Loucy (cell line): Measurements from ENCODE around the gene CDYL2.

Experiments
- H2AFZ ChIP-seq: fragments of 200-600 bp; sonication (generic); 2 replicates; pipeline ENCODE4 v1.6.0; 2016; ENCODE audit warnings: antibody characterized with exemption, mild to moderate bottlenecking, low read length, moderate library complexity
- H3F3A ChIP-seq: fragments of 200-600 bp; 2 replicates; pipeline ENCODE4 v1.6.0; 2016; ENCODE audit warnings: antibody characterized with exemption, low read depth, mild to moderate bottlenecking
- H3K27me3 ChIP-seq: fragments of 200-600 bp; sonication (generic); 2 replicates; pipeline ENCODE4 v1.6.1; 2014; ENCODE audit warnings: low read length, mild to moderate bottlenecking; ENCODE audit not compliant: insufficient read depth, poor library complexity, severe bottlenecking
- H3K36me3 ChIP-seq: fragments of 200-600 bp; sonication (generic); 2 replicates; pipeline ENCODE4 v1.6.1; 2016; ENCODE audit warnings: low read length; ENCODE audit not compliant: insufficient read depth
- H3K4me1 ChIP-seq: fragments of 200-600 bp; sonication (generic); 2 replicates; pipeline ENCODE4 v1.5.1; 2014; ENCODE audit warnings: low read length, mild to moderate bottlenecking; ENCODE audit not compliant: insufficient read depth, poor library complexity, severe bottlenecking
- H3K4me2 ChIP-seq: fragments of 200-600 bp; sonication (generic); 2 replicates; pipeline ENCODE4 v1.6.0; 2014; ENCODE audit warnings: antibody characterized with exemption, low read length, low read depth, mild to moderate bottlenecking; ENCODE audit not compliant: poor library complexity, severe bottlenecking
- H3K4me3 ChIP-seq: fragments of 200-600 bp; sonication (generic); 2 replicates; pipeline ENCODE4 v1.5.1; 2014; ENCODE audit warnings: low read length, mild to moderate bottlenecking, mixed read lengths; ENCODE audit not compliant: poor library complexity, severe bottlenecking
- H3K79me2 ChIP-seq: fragments of 200-600 bp; sonication (generic); 2 replicates; pipeline ENCODE4 v1.6.1; 2014; ENCODE audit warnings: low read length; ENCODE audit not compliant: insufficient read depth
- H3K9ac ChIP-seq: fragments of 200-600 bp; sonication (generic); 2 replicates; pipeline ENCODE4 v1.6.0; 2014; ENCODE audit warnings: mild to moderate bottlenecking, low read depth, low read length, moderate library complexity; ENCODE audit not compliant: poor library complexity, severe bottlenecking
- H3K9me2 ChIP-seq: fragments of 200-600 bp; sonication (generic); replicated peaks from 2 replicates; pipeline ENCODE4 v1.6.1; 2016; ENCODE audit warnings: low read depth, low read length, mixed read lengths
- H3K9me3 ChIP-seq: fragments of 200-600 bp; sonication (generic); 2 replicates; pipeline ENCODE4 v1.6.1; 2014; ENCODE audit warnings: mild to moderate bottlenecking, antibody characterized with exemption, low read length, low read depth; ENCODE audit not compliant: insufficient read depth
- H4K20me1 ChIP-seq: fragments of 200-600 bp; sonication (generic); 2 replicates; pipeline ENCODE4 v1.6.0; 2014; ENCODE audit warnings: antibody characterized with exemption, low read length, mild to moderate bottlenecking; ENCODE audit not compliant: insufficient read depth, poor library complexity, severe bottlenecking
- CTCF ChIP-seq: fragments of 200-600 bp; sonication (generic); conservative IDR thresholded peaks from 2 replicates; pipeline ENCODE4 v1.5.1; 2014; ENCODE audit warnings: mild to moderate bottlenecking, antibody characterized with exemption, low read length
- EZH2phosphoT487 ChIP-seq: fragments of 200-600 bp; IDR thresholded peaks from 2 replicates; pipeline ENCODE4 v1.6.1; 2018; ENCODE audit warnings: antibody characterized with exemption, mild to moderate bottlenecking, moderate library complexity, borderline replicate concordance

The CDYL2 gene

GRCh38 chr16:80751167-80751566 lies 53.2 kb downstream of the CDYL2 start:
- Histone ChIP-seq H3K9ac (peak overlapping the region; percentile 47), H3K4me2 (peak overlapping the region; percentile 62), H3K9me3 (no peaks in the 10 kb centered on the region), H3K27me3 (no peaks in the 10 kb centered on the region), H3K4me3 (peak overlapping the region; percentile 35), H3K4me1 (peaks cover 55% of the 10 kb centered on the region), H3K36me3 (no peaks in the 10 kb centered on the region), H4K20me1 (no peaks in the 10 kb centered on the region), H3K79me2 (peaks cover 81% of the 10 kb centered on the region), H3K9me2 (no peaks in the 10 kb centered on the region), H3F3A (peaks cover 5% of the 10 kb centered on the region), H2AFZ (0 out of 2 replicates have a peak overlapping the region, but pooled peaks have one; percentile 4)
- TF ChIP-seq CTCF = no peak
- TF ChIP-seq EZH2phosphoT487 = no peak

- Histone ChIP-seq H3K27me3 (no peaks in the 10 kb centered on the region), H3K9me3 (no peaks in the 10 kb centered on the region), H3K4me2 (no peak overlapping the region), H2AFZ (no peak overlapping the region), H3K36me3 (peaks cover 9% of the 10 kb centered on the region; the same call in 1 of the 2 replicates), H4K20me1 (no peaks in the 10 kb centered on the region), H3K9ac (no peak overlapping the region), H3F3A (no peaks in the 10 kb centered on the region), H3K9me2 (no peaks in the 10 kb centered on the region), H3K79me2 (peaks cover 68% of the 10 kb centered on the region), H3K4me3 (no peak overlapping the region), H3K4me1 (peaks cover 26% of the 10 kb centered on the region)
- TF ChIP-seq EZH2phosphoT487 (no peak), CTCF (no peak)
Observed at GRCh38 chr16:80746231-80746630, 58.2 kb downstream of the CDYL2 start.

- Histone ChIP-seq H3K4me3 (no peak overlapping the region), H3K27me3 (no peaks in the 10 kb centered on the region), H3K4me2 (no peak overlapping the region), H3K9ac (no peak overlapping the region), H3K9me2 (no peaks in the 10 kb centered on the region), H3K36me3 (peaks cover 12% of the 10 kb centered on the region), H3K79me2 (peaks cover 70% of the 10 kb centered on the region), H3K4me1 (peaks cover 21% of the 10 kb centered on the region), H3K9me3 (peaks cover 8% of the 10 kb centered on the region), H3F3A (no peaks in the 10 kb centered on the region), H2AFZ (no peak overlapping the region), H4K20me1 (no peaks in the 10 kb centered on the region)
- TF ChIP-seq EZH2phosphoT487 (no peak), CTCF (no peak)
Observed at GRCh38 chr16:80744856-80745255, 59.5 kb downstream of the CDYL2 start.
